Naive B cell (primary cell): ENCODE measurements around the gene SORBS2. TPM values are rescaled to one million over a fixed set of nuclear protein-coding genes. Genes with fewer than 3 reads are reported as not detected.

Experiments used
- ATAC-seq, 2 donors: fragments of 150-1000 bp; cut with Tn5 transposase; 2 replicates each; pipeline ENCODE4 v1.10.0; 2021; ENCODE audit warnings: low read depth in 2 of 2, mild to moderate bottlenecking in 2 of 2, moderate library complexity in 2 of 2
- DNase-seq: peaks from one replicate; pipeline ENCODE4 v3.0.0; 2022
- H3K27ac Mint-ChIP-seq, 6 donors: one replicate each; pipeline ENCODE4 v1.8.0; 2020 to 2022; ENCODE audit warnings: mild to moderate bottlenecking in 6 of 6, mixed read lengths in 6 of 6, moderate library complexity in 5 of 6, inconsistent platforms in 2 of 6
- H3K27me3 Mint-ChIP-seq, 3 donors: one replicate each; pipeline ENCODE4 v1.8.0; 2021 to 2022; ENCODE audit warnings: mixed read lengths in 3 of 3, mild to moderate bottlenecking in 1 of 3
- H3K36me3 Mint-ChIP-seq, 2 donors: one replicate each; pipeline ENCODE4 v1.8.0; 2020 to 2022; ENCODE audit warnings: mixed read lengths in 2 of 2, inconsistent platforms in 1 of 2, mild to moderate bottlenecking in 1 of 2
- H3K4me1 Mint-ChIP-seq, 3 donors: one replicate each; pipeline ENCODE4 v1.8.0; 2020 to 2022; ENCODE audit warnings: mixed read lengths in 3 of 3, inconsistent platforms in 1 of 3, mild to moderate bottlenecking in 1 of 3, moderate library complexity in 1 of 3
- H3K4me3 Mint-ChIP-seq, 8 donors: one replicate each; pipeline ENCODE4 v1.8.0; 2020 to 2022; ENCODE audit warnings: mild to moderate bottlenecking in 8 of 8, mixed read lengths in 8 of 8, moderate library complexity in 8 of 8, inconsistent platforms in 2 of 8
- H3K9me3 Mint-ChIP-seq, 7 donors: one replicate each; pipeline ENCODE4 v1.8.0; 2020 to 2022; ENCODE audit warnings: mixed read lengths in 7 of 7, mild to moderate bottlenecking in 5 of 7, inconsistent platforms in 2 of 7, moderate library complexity in 1 of 7
- polyA plus RNA-seq, 6 donors: library from polyadenylated mRNA; unstranded; fragments of 300-500 nt; fragmentation: Illumina TruSeq; gene quantifications; one replicate each; pipeline ENCODE4 v1.2.3, GENCODE V29; 2021; ENCODE audit warnings: low read depth in 6 of 6

The SORBS2 gene
- polyA plus RNA-seq, 6 donors from 2014 or later = not detected

DNA sequence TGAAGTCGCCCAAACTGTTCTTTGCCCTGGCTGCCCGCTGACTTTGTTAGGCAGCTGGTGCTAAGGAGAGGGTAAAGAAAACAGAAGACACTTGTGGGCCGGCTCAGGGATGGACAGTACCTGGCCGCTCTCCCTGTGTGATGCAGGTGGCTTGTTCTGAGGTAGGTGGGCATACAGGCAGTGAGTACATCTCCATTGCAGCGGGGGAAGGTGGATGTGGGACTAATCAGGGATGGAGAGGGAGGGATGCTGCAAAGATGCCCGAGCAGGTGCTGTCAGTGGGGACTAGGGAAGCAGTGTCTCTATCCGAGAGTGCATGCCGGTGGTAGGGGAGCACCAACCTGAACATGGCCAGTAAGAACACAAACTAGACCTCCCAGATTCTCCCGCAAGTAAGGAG, 67.0 kb downstream of the SORBS2 start:
- DNase-seq = no peak
- ATAC-seq = no peak
- H3K27ac Mint-ChIP-seq = no peak overlapping the region

GRCh38 chr4:185744488-185744862, 67.5 kb downstream of the SORBS2 start:
- Mint-ChIP-seq H3K27me3 (peaks cover 9 to 20% (median 12%) of the 10 kb centered on the region in 3 donors), H3K4me1 (no peaks in the 10 kb centered on the region), H3K27ac (peak overlapping the region in 1 of 6 donors; percentile 17), H3K9me3 (peaks cover 0 to 9% (median 0%) of the 10 kb centered on the region in 7 donors), H3K4me3 (no peak overlapping the region), H3K36me3 (no peaks in the 10 kb centered on the region)
- DNase-seq = no peak
- ATAC-seq = no peak

More for the DNA sequence above, 67.0 kb downstream of the SORBS2 start:
- H3K4me1 Mint-ChIP-seq = no peaks in the 10 kb centered on the region
- peaks cover 0 to 9% (median 0%) of the 10 kb centered on the region in 7 donors for H3K9me3 Mint-ChIP-seq
- H3K27me3 Mint-ChIP-seq = peaks cover 9 to 25% (median 12%) of the 10 kb centered on the region in 3 donors
- H3K4me3 Mint-ChIP-seq = no peak overlapping the region
- H3K36me3 Mint-ChIP-seq = no peaks in the 10 kb centered on the region

DNA sequence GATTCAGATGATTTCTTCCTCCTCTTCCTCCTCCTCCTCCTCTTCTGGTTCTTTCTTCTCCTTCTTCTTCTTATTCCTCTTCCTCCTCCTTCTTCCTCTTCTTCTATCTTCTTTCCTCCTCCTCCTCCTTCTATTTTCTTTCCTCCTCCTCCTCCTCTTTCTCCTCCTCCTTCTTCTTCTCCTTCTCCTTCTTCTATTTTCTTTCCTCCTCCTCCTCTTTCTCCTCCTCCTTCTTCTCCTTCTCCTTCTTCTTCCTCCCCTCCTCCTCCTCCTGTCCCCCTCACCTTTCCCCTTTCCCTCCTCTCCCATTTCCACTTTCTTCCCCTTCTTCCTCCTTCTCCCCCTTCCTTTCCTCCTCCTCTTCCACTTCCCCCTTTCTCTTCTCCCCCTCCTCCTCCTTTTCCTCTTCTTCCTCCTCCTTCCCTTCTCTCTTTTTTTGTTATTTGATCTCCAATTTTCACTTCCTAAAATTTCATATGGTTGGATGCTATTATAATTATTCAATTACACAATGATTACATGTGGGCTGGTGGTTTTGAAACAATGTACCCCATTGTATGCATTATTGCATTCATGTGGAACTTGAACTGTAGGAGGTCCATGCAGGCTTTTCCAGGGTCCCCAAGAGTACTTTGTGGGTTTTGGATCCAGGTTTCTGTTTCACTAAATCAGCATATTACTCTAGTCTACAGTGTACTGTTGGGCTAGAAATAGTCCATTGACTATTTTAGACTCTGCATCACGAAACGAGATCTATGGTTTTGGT, 68.1 kb downstream of the SORBS2 start:
- DNase-seq (no peak), ATAC-seq (no peak)
- H3K27ac Mint-ChIP-seq = no peak overlapping the region
- no peaks in the 10 kb centered on the region for H3K36me3 Mint-ChIP-seq
- no peaks in the 10 kb centered on the region for H3K4me1 Mint-ChIP-seq
- peaks cover 0 to 9% (median 0%) of the 10 kb centered on the region in 7 donors for H3K9me3 Mint-ChIP-seq
- peaks cover 9 to 15% (median 12%) of the 10 kb centered on the region in 3 donors for H3K27me3 Mint-ChIP-seq
- H3K4me3 Mint-ChIP-seq = peak overlapping the region in 1 of 8 donors; percentile 63

- H3K27me3 Mint-ChIP-seq = peaks cover 9 to 12% (median 11%) of the 10 kb centered on the region in 3 donors
- H3K36me3 Mint-ChIP-seq = no peaks in the 10 kb centered on the region
- DNase-seq (no peak), ATAC-seq (no peak)
- no peak overlapping the region for H3K4me3 Mint-ChIP-seq
- H3K4me1 Mint-ChIP-seq = no peaks in the 10 kb centered on the region
- no peak overlapping the region for H3K27ac Mint-ChIP-seq
- H3K9me3 Mint-ChIP-seq = peaks cover 0 to 9% (median 0%) of the 10 kb centered on the region in 7 donors
Measured at GRCh38 chr4:185742766-185743165, 69.2 kb downstream of the SORBS2 start.

DNA sequence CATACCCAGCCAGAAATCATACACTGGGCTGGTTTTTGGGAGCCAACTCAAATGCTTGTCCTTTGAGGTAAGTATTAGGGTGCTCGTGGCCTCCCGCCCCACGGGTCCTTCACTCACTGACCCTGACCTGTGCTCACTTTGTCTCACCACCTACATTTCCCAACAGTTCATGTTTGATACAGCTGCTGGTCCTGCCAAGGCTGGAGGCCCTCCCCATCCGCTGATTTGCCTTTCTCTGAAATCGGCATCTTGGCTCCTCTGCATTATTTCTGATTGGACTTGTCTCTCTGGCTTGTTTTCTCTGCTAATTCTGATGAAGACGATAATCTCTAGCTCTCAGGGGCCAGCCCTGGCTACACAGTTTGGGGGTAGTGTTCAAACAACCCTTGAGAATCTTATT, 70.2 kb downstream of the SORBS2 start:
- H3K27me3 Mint-ChIP-seq = peaks cover 9 to 12% (median 11%) of the 10 kb centered on the region in 3 donors
- ATAC-seq (no peak), DNase-seq (no peak)
- H3K4me1 Mint-ChIP-seq = no peaks in the 10 kb centered on the region
- H3K36me3 Mint-ChIP-seq = no peaks in the 10 kb centered on the region
- peaks cover 0 to 9% (median 0%) of the 10 kb centered on the region in 7 donors for H3K9me3 Mint-ChIP-seq
- peak overlapping the region in 1 of 8 donors; percentile 27 for H3K4me3 Mint-ChIP-seq
- no peak overlapping the region for H3K27ac Mint-ChIP-seq

- H3K27ac Mint-ChIP-seq = no peak overlapping the region
- ATAC-seq = no peak
- H3K9me3 Mint-ChIP-seq = peaks cover 0 to 9% (median 0%) of the 10 kb centered on the region in 7 donors
- H3K4me3 Mint-ChIP-seq = no peak overlapping the region
- H3K27me3 Mint-ChIP-seq = peaks cover 4 to 15% (median 13%) of the 10 kb centered on the region in 3 donors
- DNase-seq = no peak
- no peaks in the 10 kb centered on the region for H3K36me3 Mint-ChIP-seq
- no peaks in the 10 kb centered on the region for H3K4me1 Mint-ChIP-seq
Measured at GRCh38 chr4:185740471-185740873, 71.5 kb downstream of the SORBS2 start.

DNA sequence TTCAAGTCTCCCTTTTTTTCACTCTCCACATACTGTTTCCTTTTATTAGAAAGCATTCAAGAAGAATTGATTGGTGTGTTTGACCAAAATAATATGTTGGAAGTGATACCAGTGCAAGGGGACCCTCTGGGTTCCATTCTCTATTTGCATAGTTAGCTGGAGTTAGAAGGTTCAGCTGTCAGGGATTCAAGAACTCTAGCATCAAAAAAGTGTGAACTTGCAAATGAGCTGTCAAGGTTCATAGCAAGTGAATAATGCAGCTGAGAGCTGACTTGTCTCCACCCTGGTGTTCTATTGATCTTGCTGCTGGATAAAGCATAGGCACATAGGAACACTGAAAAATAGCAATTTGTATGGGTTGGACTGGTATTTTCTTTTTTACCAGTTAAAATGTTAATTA, 73.2 kb downstream of the SORBS2 start:
- H3K4me1 Mint-ChIP-seq = no peaks in the 10 kb centered on the region
- H3K9me3 Mint-ChIP-seq = peaks cover 0 to 5% (median 0%) of the 10 kb centered on the region in 7 donors
- no peak overlapping the region for H3K27ac Mint-ChIP-seq
- no peak overlapping the region for H3K4me3 Mint-ChIP-seq
- ATAC-seq (no peak), DNase-seq (no peak)
- H3K27me3 Mint-ChIP-seq = peaks cover 9 to 22% (median 14%) of the 10 kb centered on the region in 3 donors
- no peaks in the 10 kb centered on the region for H3K36me3 Mint-ChIP-seq

DNA sequence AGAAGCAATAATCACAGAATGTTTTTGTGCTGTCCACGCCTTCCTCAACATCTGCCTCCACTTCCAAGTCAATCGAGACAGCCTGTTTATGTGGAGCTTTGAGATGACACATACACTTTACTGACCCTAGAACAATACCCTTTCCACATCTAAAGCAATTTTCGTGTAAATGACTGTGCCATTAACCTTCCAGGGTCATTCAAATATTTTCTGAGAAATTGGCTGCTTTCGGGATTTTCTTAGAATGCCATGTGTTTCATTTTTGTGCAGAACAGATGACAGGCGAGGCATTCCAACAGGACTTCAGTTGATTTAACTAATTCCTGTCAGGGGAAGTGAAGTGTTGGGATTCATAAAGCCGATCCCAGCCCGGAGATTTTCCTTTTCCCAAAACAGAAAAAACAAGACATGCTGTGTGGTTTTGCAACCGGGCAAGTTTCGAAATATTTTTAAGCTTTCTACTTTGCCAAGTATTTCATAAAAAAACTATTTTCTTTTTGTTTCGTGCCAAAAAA, 73.9 kb downstream of the SORBS2 start:
- Mint-ChIP-seq H3K9me3 (peaks cover 0 to 4% (median 0%) of the 10 kb centered on the region in 7 donors), H3K4me1 (no peaks in the 10 kb centered on the region), H3K27me3 (peaks cover 12 to 23% (median 16%) of the 10 kb centered on the region in 3 donors), H3K27ac (no peak overlapping the region), H3K36me3 (no peaks in the 10 kb centered on the region), H3K4me3 (no peak overlapping the region)
- ATAC-seq (no peak), DNase-seq (no peak)

DNA sequence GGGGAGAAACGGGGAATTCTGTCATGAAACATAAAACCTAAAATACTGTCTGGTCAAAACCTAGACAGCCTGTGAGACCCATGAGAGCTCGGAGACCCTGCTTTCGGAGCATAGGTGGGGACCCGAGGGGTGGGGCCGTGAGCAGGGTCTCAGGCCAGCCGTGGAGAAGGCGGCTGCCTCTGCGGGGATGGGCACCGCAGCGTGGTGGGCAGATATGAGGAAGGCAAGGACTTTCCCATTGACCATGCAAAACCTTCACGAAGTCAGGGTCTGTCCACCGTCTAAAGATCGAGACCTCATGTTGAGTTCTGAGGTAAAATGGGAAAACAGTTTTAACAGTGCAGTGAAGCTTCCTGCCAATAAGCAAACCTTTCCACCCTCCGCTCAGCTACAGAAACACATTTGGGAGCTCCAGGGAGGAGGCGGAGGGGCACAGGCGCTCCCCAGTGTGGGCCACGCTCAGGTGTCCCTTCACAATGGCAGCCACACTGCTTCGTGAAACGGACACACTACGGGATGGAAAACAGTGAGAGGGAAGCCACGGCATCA, 74.4 kb downstream of the SORBS2 start:
- Mint-ChIP-seq H3K36me3 (no peaks in the 10 kb centered on the region), H3K9me3 (peaks cover 0 to 5% (median 0%) of the 10 kb centered on the region in 7 donors), H3K4me1 (no peaks in the 10 kb centered on the region), H3K27ac (no peak overlapping the region), H3K4me3 (no peak overlapping the region), H3K27me3 (peaks cover 14 to 28% (median 21%) of the 10 kb centered on the region in 3 donors)
- ATAC-seq (no peak), DNase-seq (no peak)

GRCh38 chr4:185736882-185737281, 75.1 kb downstream of the SORBS2 start:
- H3K27me3 Mint-ChIP-seq = peaks cover 14 to 35% (median 26%) of the 10 kb centered on the region in 3 donors
- H3K4me1 Mint-ChIP-seq = no peaks in the 10 kb centered on the region
- no peak overlapping the region for H3K4me3 Mint-ChIP-seq
- ATAC-seq (no peak), DNase-seq (no peak)
- H3K27ac Mint-ChIP-seq = no peak overlapping the region
- no peaks in the 10 kb centered on the region for H3K36me3 Mint-ChIP-seq
- peaks cover 0 to 5% (median 0%) of the 10 kb centered on the region in 7 donors for H3K9me3 Mint-ChIP-seq

- Mint-ChIP-seq H3K4me3 (no peak overlapping the region), H3K27me3 (peaks cover 14 to 38% (median 27%) of the 10 kb centered on the region in 3 donors)
- ATAC-seq = no peak
Measured at GRCh38 chr4:185735866-185736400, 76.1 kb downstream of the SORBS2 start.

GRCh38 chr4:185734930-185735329, 77.1 kb downstream of the SORBS2 start:
- no peak for DNase-seq
- peaks cover 14 to 38% (median 27%) of the 10 kb centered on the region in 3 donors for H3K27me3 Mint-ChIP-seq
- H3K9me3 Mint-ChIP-seq = peaks cover 0 to 4% (median 0%) of the 10 kb centered on the region in 7 donors
- H3K27ac Mint-ChIP-seq = no peak overlapping the region
- ATAC-seq = no peak
- no peaks in the 10 kb centered on the region for H3K36me3 Mint-ChIP-seq
- H3K4me3 Mint-ChIP-seq = no peak overlapping the region
- H3K4me1 Mint-ChIP-seq = no peaks in the 10 kb centered on the region

More at GRCh38 chr4:185735866-185736400, 76.1 kb downstream of the SORBS2 start:
- Mint-ChIP-seq H3K36me3 (no peaks in the 10 kb centered on the region), H3K9me3 (peaks cover 0 to 5% (median 0%) of the 10 kb centered on the region in 7 donors), H3K27ac (no peak overlapping the region), H3K4me1 (no peaks in the 10 kb centered on the region)
- no peak for DNase-seq

DNA sequence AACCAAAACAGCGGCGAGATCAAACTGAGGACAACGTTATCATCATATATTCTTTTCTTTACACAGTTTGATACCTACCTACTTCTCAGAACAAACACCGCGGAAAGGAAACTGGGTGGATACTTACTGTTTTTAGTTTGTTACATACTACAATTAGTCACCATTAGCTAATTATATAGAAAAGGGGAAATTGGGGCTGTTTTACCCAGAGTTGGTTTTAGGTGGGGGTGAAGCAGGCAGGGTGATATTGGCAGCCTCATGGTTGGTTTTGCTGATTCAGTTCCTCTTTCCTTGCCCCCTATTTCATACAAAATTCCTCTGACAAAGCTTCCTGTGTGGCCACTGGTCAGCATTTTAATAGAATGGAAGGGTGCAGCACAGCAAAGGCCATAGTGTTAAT, 77.8 kb downstream of the SORBS2 start:
- Mint-ChIP-seq H3K27me3 (peaks cover 19 to 43% (median 27%) of the 10 kb centered on the region in 3 donors), H3K9me3 (peaks cover 0 to 4% (median 0%) of the 10 kb centered on the region in 7 donors), H3K4me1 (no peaks in the 10 kb centered on the region), H3K27ac (no peak overlapping the region), H3K36me3 (no peaks in the 10 kb centered on the region), H3K4me3 (no peak overlapping the region)
- no peak for DNase-seq
- peak in 1 of 2 donors; percentile 43 for ATAC-seq
